ENCODE results near the gene RNPS1. TPM values are rescaled to one million over a fixed set of nuclear protein-coding genes. Genes with fewer than 3 reads are reported as not detected.

Gene RNPS1
- total RNA-seq, 2 donors from 2014 or later, result 94.5 to 157 TPM

DNA sequence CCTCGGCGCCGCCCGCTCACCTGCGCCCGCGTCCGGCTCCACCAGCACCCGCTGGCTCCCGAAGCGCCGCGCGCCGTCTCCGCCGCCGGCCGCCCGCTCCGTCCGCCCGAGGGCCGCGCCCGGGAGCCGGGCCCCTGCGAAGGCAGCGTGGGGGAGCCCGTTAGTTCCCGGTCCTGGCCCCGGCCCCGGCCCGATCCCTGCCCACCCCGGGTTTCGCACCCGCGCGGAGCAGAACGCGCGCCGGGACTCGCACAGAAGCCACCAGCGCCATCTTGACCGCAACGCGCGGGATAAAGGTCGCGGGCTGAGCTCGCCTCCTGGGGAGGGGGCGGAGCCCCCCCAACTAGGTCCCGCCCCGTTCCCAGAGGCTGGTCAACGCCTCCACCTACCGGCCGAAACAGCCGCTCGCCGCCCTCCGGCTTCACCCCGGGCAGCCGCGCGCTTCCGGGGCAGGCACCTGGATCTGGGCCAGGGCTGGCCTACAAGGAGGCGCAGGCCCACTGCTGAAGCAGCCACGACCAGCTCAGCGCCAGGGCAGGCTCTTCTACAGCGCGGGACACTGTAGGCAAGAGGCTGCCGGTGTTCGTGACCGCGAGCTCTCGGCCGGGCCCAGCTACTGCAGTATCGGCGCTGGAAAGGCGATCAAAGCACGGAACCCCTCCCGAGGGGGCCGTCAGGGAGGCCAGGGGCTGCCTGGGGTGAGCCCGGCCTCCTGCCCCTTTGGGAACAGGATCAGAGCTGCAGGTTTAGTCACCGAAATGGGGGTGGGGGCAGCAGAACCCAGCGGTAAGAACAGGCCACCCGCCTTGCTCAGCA, 16.4 kb downstream of the RNPS1 start, which contains the start of gene ECI1:
Gene ECI1 (minus strand): TSS at position 292 of the 816 bp plus-strand sequence. CDS start 21 bp downstream, at position 271.
- Histone ChIP-seq H3K27me3 (replicated peaks; ENCODE audit: insufficient read depth) (no peaks in the 10 kb centered on the region), H3K4me1 (ENCODE audit: control insufficient read depth in 1 of 2, low read depth in 2 of 2) (peaks cover 12 to 19% of the 10 kb centered on the region in 2 donors), H3K36me3 (peaks cover 35% of the 10 kb centered on the region), H3K9me3 (no peaks in the 10 kb centered on the region), H3K4me3 (peak within 1 kb of the TSS; percentile 81), H3K27ac (peak within 1 kb of the TSS; percentile 72 to 76)
- DNase-seq (ENCODE audit: low spot score) (peak; percentile 85), ATAC-seq (ENCODE audit: insufficient number of reproducible peaks, low FRiP score, low read depth) (peak; percentile 96)
- TF ChIP-seq, protein P1, sequence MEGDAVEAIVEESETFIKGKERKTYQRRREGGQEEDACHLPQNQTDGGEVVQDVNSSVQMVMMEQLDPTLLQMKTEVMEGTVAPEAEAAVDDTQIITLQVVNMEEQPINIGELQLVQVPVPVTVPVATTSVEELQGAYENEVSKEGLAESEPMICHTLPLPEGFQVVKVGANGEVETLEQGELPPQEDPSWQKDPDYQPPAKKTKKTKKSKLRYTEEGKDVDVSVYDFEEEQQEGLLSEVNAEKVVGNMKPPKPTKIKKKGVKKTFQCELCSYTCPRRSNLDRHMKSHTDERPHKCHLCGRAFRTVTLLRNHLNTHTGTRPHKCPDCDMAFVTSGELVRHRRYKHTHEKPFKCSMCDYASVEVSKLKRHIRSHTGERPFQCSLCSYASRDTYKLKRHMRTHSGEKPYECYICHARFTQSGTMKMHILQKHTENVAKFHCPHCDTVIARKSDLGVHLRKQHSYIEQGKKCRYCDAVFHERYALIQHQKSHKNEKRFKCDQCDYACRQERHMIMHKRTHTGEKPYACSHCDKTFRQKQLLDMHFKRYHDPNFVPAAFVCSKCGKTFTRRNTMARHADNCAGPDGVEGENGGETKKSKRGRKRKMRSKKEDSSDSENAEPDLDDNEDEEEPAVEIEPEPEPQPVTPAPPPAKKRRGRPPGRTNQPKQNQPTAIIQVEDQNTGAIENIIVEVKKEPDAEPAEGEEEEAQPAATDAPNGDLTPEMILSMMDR (IDR thresholded peaks at IDR 0.05), result peak; percentile 63

DNA sequence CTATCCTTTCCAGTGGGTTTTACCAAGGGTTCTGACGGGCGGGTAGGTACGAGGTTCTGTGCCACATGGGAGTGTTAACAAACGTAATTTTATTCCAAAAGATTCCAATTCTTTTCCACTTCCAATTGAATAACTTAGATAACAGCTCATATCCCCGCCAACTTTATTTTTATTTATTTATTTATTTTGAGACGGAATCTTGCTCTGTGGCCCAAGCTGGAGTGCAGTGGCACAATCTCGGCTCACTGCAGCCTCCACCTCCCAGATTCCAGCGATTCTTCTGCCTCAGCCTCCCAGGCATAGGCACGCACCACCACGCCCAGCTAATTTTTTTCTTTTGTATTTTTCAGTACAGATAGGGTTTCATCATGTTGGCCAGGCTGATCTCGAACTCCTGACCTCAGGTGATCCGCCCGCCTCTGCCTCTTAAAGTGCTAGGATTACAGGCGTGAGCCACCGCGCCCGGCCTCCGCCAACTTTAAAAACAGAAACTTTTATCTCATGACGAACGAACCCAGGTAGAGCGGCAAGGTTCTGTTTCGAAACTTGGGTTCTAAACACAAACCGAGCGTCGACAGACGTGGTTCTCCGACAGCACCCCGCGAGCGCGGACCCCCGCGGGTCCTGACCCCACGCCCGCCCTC, 17.2 kb downstream of the RNPS1 start:
- Histone ChIP-seq H3K27ac (peak overlapping the region; percentile 72 to 76), H3K4me1 (ENCODE audit: control insufficient read depth in 1 of 2, low read depth in 2 of 2) (peaks cover 12 to 19% of the 10 kb centered on the region in 2 donors), H3K27me3 (replicated peaks; ENCODE audit: insufficient read depth) (no peaks in the 10 kb centered on the region), H3K9me3 (no peaks in the 10 kb centered on the region), H3K4me3 (peak overlapping the region; percentile 81), H3K36me3 (peaks cover 35% of the 10 kb centered on the region)
- TF ChIP-seq, protein P1 (IDR thresholded peaks at IDR 0.05), result no peak
- no peak for ATAC-seq (ENCODE audit: insufficient number of reproducible peaks, low FRiP score, low read depth)
- no peak for DNase-seq (ENCODE audit: low spot score)

DNA sequence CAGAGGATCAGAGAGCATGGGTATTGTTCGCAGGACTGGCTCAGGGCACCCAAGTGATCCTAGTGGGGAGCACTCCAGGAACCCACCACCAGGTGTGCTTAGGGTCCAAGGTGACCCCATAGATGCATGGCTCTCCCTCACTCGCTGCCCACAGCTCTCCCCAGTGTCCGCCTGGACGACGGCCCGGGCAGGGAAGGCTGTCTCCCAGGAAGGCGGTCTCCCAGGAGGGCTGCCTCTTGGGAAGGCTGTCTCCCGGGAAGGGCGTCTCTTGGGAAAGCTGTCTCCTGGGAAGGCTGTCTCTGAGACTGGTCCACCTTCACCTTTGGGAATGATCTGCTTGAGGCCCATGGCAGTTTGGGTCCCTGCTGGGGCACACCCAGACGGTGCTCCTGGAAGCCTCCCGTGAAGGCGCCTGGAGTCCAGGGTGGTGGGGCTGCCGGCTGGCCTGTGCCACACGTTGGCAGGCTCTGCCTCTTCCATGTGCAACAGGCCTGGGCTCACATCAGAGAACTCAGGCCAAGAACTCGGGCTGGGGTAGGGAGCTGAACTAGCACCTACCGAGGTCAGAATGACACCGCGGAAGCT, 21.5 kb downstream of the RNPS1 start:
- no peak overlapping the region for H3K4me3 ChIP-seq
- no peaks in the 10 kb centered on the region for H3K27me3 ChIP-seq (replicated peaks; ENCODE audit: insufficient read depth)
- no peak overlapping the region for H3K27ac ChIP-seq
- no peaks in the 10 kb centered on the region for H3K9me3 ChIP-seq
- TF ChIP-seq, protein P1 (IDR thresholded peaks at IDR 0.05), result no peak
- ATAC-seq (ENCODE audit: insufficient number of reproducible peaks, low FRiP score, low read depth), result no peak
- DNase-seq (ENCODE audit: low spot score), result no peak
- H3K4me1 ChIP-seq (ENCODE audit: control insufficient read depth in 1 of 2, low read depth in 2 of 2), result peaks cover 7 to 11% of the 10 kb centered on the region in 2 donors
- H3K36me3 ChIP-seq, result peaks cover 41% of the 10 kb centered on the region

DNA sequence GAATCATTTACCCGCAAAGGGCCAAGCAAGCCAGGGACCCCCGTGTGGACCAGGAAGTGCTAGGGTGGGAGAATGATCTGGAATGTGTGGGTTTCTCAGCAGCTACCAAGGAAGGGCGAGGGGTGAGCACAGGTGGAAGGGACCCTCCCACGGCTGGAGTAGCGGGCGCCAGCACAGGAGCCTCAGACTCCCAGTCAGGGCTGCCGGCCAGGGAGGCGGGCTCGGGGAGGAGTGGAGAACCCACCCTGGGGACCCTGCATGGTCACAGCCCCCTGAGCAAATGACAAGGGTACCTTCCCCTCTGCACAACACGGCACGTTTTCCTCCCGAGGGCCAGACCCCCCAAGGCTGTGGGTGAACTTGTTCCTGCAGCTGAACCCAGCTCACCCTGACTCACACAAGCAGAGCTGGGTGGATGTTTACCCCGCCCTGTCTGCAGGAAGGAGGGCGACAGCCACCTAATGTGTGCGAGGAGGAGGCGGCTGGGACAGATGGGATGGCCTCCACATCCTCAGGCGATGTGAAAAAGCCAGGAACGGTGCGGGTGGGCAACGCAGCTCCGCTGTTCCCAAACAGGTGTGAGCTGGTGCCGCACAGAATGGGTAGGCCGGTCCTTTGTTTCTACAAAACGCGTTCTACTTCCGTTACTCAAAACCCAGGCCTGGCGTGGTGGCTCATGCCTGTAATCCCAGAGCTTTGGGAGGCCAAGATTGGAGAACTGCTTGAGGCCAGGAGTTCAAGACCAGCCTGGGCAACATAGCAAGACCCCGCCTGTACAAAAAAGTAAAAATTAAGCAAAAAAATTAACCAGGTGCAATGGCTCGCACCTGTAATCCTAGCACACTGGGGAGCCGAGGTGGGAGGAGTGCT, 22.8 kb downstream of the RNPS1 start:
- Histone ChIP-seq H3K9me3 (no peaks in the 10 kb centered on the region), H3K36me3 (peaks cover 41% of the 10 kb centered on the region), H3K27ac (no peak overlapping the region), H3K4me1 (ENCODE audit: control insufficient read depth in 1 of 2, low read depth in 2 of 2) (peaks cover under 1 to 3% of the 10 kb centered on the region in 2 donors), H3K27me3 (replicated peaks; ENCODE audit: insufficient read depth) (no peaks in the 10 kb centered on the region), H3K4me3 (no peak overlapping the region)
- no peak for DNase-seq (ENCODE audit: low spot score)
- ATAC-seq (ENCODE audit: insufficient number of reproducible peaks, low FRiP score, low read depth), result no peak
- TF ChIP-seq, protein P1 (IDR thresholded peaks at IDR 0.05), result no peak
